ENCODE measurements around the gene DHRS7B.

The DHRS7B gene

GRCh38 chr17:21214015-21214776 lies 87.4 kb downstream of the DHRS7B start, which contains the start of gene TMEM11:
TSS of gene TMEM11 (minus strand) at chr17:21214161. CDS start at chr17:21214152, 9 bp downstream.
- TF ChIP-seq CTCF (IDR thresholded peaks at IDR 0.05; ENCODE audit: low read depth, low read length, missing control alignments) = peak; percentile 11
- H3K4me3 ChIP-seq (ENCODE audit: low read depth, low read length) = peak within 1 kb of the TSS; percentile 91
- peak; percentile 85 for DNase-seq (ENCODE audit: low read depth)

DNA sequence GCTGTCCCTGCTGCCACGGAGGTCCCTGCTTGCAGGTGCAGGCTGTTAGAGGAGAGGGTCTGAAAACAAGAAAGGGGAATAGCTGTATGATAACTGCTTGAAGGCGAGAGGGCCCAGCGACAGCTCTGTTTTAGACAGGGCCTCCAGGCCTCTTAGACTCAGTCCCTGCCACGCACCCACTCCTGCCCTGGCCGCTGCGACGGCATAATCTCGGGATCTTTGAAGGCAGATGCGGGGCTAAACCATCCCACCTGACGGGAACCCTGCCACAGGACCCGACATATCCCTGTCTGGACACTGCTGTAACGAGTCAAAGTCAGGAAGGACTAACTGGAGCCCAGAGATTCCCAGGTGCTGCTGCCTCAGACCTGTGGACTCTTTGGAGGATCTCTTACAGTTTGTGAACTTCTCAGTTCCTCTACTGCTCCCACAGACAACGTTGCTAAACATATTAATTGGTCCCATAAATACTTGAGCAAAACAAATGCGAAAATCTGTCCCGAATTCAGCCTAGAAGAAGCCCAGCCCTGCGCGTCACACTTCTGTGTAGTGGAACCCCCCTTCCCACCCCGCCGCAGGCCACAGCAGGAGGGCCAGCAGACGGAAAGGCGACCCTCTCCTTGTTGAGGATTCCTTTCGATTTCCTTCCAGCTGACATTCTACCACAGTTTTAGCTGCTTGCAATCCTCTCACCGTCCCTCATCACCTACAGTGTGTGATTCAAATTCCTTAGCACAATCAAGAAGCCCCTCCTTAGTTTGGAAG lies 88.2 kb downstream of the DHRS7B start:
- DNase-seq (ENCODE audit: low read depth) = no peak
- no peak for TF ChIP-seq CTCF (IDR thresholded peaks at IDR 0.05; ENCODE audit: low read depth, low read length, missing control alignments)
- H3K4me3 ChIP-seq (ENCODE audit: low read depth, low read length) = peak overlapping the region; percentile 91

DNA sequence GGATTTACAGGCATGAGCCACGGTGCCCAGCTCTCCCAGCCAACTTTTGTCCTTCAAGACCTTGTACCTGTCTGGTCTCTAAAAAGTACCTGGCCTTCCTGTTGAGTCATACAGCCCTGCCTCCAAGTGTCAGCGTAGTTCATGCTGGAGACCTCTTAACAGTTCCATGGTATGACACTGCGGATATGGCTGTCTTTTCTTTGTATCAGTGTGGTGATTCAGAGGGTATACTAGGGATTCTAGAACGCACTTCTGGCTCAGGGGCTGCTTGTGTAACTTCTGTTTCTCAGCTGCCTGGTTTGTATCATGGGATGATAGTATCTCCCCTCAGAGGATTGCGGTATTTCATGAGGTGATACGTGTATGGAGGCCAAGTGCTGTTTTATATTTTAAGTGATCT lies 89.2 kb downstream of the DHRS7B start:
- no peak for TF ChIP-seq CTCF (IDR thresholded peaks at IDR 0.05; ENCODE audit: low read depth, low read length, missing control alignments)
- H3K4me3 ChIP-seq (ENCODE audit: low read depth, low read length) = no peak overlapping the region
- DNase-seq (ENCODE audit: low read depth) = no peak

GRCh38 chr17:21217346-21217745 lies 90.6 kb downstream of the DHRS7B start:
- TF ChIP-seq CTCF (IDR thresholded peaks at IDR 0.05; ENCODE audit: low read depth, low read length, missing control alignments) = no peak
- no peak for DNase-seq (ENCODE audit: low read depth)
- no peak overlapping the region for H3K4me3 ChIP-seq (ENCODE audit: low read depth, low read length)

GRCh38 chr17:21218101-21218500 lies 91.3 kb downstream of the DHRS7B start:
- H3K4me3 ChIP-seq (ENCODE audit: low read depth, low read length) = no peak overlapping the region
- no peak for TF ChIP-seq CTCF (IDR thresholded peaks at IDR 0.05; ENCODE audit: low read depth, low read length, missing control alignments)
- no peak for DNase-seq (ENCODE audit: low read depth)

DNA sequence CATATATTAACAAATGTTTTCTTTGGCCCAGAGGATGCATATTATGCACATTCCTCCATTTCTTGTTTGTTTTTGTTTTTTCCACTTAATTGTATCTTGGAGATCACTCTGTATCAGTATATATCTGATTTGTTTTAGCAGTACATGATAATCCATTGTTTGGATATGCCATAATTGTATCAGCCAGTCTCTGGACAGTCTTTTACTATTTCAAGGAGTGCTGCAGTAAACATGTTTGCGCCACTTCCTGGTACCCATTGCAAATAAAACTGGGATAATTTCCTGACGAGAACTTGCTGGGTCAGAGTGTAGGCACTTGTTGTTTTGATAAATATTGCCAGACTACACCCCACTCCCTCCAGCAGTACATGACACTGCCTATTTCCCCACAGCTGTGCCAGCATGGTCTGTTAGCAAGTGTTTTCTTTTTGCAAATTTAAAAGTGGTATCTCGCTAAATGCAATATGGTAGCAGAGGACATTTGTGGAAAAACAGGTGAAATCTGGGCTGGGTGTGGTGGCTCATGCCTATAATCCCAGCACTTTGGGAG lies 92.1 kb downstream of the DHRS7B start:
- TF ChIP-seq CTCF (IDR thresholded peaks at IDR 0.05; ENCODE audit: low read depth, low read length, missing control alignments) = no peak

More for the DNA sequence above, 92.1 kb downstream of the DHRS7B start:
- no peak overlapping the region for H3K4me3 ChIP-seq (ENCODE audit: low read depth, low read length)
- DNase-seq (ENCODE audit: low read depth) = no peak
